ENCODE results near the gene PIEZO2.

DNA sequence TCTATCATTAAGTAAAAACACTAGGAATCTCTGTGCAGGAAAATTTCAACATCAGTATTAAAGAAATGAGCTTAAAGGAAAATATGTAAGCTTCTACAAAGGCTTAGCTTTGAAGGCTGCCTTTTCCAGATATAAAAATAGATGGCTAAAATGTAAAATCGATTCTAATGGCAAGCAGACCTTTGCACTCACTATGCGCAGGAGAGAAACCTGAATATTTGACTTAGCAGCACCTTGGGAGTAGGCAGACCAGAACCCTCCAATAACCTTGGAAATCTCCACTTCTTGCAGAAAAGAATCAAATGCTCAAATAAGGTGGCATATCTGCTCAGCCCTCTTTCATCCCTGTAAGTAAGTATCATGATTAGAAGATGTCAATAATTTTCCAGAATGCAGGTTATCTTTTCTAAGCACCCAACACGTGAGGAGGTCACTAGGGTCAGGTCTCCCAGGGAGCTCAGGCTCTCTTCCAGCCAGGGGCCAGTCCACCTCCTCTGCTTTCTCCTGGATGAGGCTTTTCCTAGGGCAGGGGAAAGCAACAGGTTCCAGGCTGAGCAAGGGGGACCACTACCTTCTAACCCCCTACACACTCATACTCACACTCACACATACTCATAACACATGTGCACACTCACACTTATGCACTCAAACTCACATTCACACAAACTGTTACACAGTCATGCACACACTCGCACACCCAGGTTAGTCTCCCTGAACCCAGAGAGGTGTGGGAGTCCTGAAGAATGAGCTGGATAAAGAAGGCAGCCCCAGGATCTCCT, 3.8 kb downstream of the PIEZO2 start:
- TF ChIP-seq, protein P1, sequence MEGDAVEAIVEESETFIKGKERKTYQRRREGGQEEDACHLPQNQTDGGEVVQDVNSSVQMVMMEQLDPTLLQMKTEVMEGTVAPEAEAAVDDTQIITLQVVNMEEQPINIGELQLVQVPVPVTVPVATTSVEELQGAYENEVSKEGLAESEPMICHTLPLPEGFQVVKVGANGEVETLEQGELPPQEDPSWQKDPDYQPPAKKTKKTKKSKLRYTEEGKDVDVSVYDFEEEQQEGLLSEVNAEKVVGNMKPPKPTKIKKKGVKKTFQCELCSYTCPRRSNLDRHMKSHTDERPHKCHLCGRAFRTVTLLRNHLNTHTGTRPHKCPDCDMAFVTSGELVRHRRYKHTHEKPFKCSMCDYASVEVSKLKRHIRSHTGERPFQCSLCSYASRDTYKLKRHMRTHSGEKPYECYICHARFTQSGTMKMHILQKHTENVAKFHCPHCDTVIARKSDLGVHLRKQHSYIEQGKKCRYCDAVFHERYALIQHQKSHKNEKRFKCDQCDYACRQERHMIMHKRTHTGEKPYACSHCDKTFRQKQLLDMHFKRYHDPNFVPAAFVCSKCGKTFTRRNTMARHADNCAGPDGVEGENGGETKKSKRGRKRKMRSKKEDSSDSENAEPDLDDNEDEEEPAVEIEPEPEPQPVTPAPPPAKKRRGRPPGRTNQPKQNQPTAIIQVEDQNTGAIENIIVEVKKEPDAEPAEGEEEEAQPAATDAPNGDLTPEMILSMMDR (IDR thresholded peaks at IDR 0.05; ENCODE audit: insufficient read depth, low read length): no peak
- TF ChIP-seq POLR2AphosphoS5 (IDR thresholded peaks at IDR 0.05; ENCODE audit: low read depth): no peak
- TF ChIP-seq SPI1 (IDR thresholded peaks at IDR 0.05; ENCODE audit: borderline replicate concordance, low read depth): no peak
- TF ChIP-seq, protein P2, sequence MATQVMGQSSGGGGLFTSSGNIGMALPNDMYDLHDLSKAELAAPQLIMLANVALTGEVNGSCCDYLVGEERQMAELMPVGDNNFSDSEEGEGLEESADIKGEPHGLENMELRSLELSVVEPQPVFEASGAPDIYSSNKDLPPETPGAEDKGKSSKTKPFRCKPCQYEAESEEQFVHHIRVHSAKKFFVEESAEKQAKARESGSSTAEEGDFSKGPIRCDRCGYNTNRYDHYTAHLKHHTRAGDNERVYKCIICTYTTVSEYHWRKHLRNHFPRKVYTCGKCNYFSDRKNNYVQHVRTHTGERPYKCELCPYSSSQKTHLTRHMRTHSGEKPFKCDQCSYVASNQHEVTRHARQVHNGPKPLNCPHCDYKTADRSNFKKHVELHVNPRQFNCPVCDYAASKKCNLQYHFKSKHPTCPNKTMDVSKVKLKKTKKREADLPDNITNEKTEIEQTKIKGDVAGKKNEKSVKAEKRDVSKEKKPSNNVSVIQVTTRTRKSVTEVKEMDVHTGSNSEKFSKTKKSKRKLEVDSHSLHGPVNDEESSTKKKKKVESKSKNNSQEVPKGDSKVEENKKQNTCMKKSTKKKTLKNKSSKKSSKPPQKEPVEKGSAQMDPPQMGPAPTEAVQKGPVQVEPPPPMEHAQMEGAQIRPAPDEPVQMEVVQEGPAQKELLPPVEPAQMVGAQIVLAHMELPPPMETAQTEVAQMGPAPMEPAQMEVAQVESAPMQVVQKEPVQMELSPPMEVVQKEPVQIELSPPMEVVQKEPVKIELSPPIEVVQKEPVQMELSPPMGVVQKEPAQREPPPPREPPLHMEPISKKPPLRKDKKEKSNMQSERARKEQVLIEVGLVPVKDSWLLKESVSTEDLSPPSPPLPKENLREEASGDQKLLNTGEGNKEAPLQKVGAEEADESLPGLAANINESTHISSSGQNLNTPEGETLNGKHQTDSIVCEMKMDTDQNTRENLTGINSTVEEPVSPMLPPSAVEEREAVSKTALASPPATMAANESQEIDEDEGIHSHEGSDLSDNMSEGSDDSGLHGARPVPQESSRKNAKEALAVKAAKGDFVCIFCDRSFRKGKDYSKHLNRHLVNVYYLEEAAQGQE (IDR thresholded peaks at IDR 0.05; ENCODE audit: insufficient replicate concordance, low read depth): no peak
- TF ChIP-seq GABPA (IDR thresholded peaks at IDR 0.05; ENCODE audit: low read depth): no peak
